Gastroesophageal sphincter (tissue), 3 donors: ENCODE measurements around the gene TNFRSF4.

Source experiments
- CTCF ChIP-seq, 4 experiments: fragments of 200-600 bp in 2 of 4; fragments of 450-650 bp in 2 of 4; sonication (generic) in 1 of 4; IDR thresholded peaks; one replicate each; pipeline ENCODE4 v1.5.1; 2017 to 2019; ENCODE audit warnings: antibody characterized with exemption in 4 of 4, mild to moderate bottlenecking in 2 of 4, moderate library complexity in 2 of 4
- EP300 ChIP-seq: sonication (generic); formaldehyde crosslinking; IDR thresholded peaks from one replicate; pipeline ENCODE4 v1.6.1; 2017; ENCODE audit warnings: antibody characterized with exemption, mild to moderate bottlenecking
- POLR2A ChIP-seq, 2 donors: fragments of 450-650 bp; IDR thresholded peaks; one replicate each; pipeline ENCODE4 v1.6.1; 2017; ENCODE audit warnings: antibody characterized with exemption in 2 of 2, mild to moderate bottlenecking in 2 of 2, moderate library complexity in 1 of 2
- POLR2AphosphoS5 ChIP-seq: sonication (generic); formaldehyde crosslinking; IDR thresholded peaks from one replicate; pipeline ENCODE4 v1.6.1; 2017; ENCODE audit warnings: antibody characterized with exemption

GRCh38 chr1:1232208-1232795, 18.3 kb upstream of the TNFRSF4 start, which contains the start of gene B3GALT6:
- TF ChIP-seq CTCF (IDR thresholded peaks at IDR 0.05) (no peak), POLR2A (IDR thresholded peaks at IDR 0.05) (peak in 1 of 2 donors; percentile 30), POLR2AphosphoS5 (no peak), EP300 (no peak)
